Measurements from ENCODE around the gene HDAC6. TPM values are rescaled to one million over a fixed set of nuclear protein-coding genes. Genes with fewer than 3 reads are reported as not detected.

Gene HDAC6
- total RNA-seq, 1 donor from 2014 or later = 127 TPM

DNA sequence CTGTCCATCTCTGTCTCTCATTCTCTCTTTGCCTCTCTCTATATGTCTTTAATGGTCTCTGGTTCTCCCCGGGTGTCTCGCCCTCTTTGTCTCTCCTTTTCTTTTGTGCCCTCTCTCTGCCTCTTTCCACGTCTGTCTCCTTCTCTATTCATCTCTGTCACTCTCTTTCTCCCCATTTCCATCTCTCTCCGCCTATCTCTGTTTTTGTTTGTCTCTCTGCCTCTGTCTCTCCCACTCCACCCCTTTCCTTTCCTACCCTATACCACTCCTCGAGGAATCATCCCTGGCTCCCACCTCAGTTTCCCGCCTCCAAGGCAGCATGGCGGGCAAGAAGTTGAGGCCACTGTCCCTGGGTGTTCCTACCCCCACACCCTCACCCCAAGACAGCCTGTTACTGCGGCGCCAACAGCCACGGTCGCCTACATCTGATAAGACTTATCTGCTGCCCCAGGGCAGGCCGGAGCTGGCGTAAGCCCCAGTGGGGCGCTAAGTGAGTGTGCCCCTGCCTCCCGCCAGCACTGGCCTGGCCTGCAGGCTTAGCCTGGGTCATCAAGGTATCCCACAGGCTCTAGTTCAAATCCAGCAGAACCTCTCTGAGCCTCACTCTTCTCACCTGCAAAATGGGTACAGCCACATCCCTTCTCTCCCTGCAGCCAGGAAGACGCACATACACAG, 16.2 kb upstream of the HDAC6 start:
- Histone ChIP-seq H3K27me3 (no peaks in the 10 kb centered on the region), H3K9me3 (ENCODE audit: low read depth) (no peaks in the 10 kb centered on the region), H3K27ac (no peak overlapping the region), H4K20me1 (ENCODE audit: low read depth) (no peaks in the 10 kb centered on the region), H3K4me3 (no peak overlapping the region), H3K4me2 (no peak overlapping the region), H3K9ac (no peak overlapping the region), H3K36me3 (no peaks in the 10 kb centered on the region), H3F3A (ENCODE audit: low read depth) (no peaks in the 10 kb centered on the region), H3K4me1 (no peaks in the 10 kb centered on the region), H3K79me2 (ENCODE audit: low read depth) (no peaks in the 10 kb centered on the region), H2AFZ (replicated peaks) (no peak overlapping the region)
- TF ChIP-seq EZH2 (IDR thresholded peaks at IDR 0.05) (no peak), EZH2phosphoT487 (IDR thresholded peaks at IDR 0.05) (no peak)
- TF ChIP-seq, protein P1, sequence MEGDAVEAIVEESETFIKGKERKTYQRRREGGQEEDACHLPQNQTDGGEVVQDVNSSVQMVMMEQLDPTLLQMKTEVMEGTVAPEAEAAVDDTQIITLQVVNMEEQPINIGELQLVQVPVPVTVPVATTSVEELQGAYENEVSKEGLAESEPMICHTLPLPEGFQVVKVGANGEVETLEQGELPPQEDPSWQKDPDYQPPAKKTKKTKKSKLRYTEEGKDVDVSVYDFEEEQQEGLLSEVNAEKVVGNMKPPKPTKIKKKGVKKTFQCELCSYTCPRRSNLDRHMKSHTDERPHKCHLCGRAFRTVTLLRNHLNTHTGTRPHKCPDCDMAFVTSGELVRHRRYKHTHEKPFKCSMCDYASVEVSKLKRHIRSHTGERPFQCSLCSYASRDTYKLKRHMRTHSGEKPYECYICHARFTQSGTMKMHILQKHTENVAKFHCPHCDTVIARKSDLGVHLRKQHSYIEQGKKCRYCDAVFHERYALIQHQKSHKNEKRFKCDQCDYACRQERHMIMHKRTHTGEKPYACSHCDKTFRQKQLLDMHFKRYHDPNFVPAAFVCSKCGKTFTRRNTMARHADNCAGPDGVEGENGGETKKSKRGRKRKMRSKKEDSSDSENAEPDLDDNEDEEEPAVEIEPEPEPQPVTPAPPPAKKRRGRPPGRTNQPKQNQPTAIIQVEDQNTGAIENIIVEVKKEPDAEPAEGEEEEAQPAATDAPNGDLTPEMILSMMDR (IDR thresholded peaks at IDR 0.05) = no peak
- no peaks in the 10 kb centered on the region for H3K36me3 Mint-ChIP-seq
- no peak overlapping the region for H3K27ac Mint-ChIP-seq
- peaks cover 12% of the 10 kb centered on the region for H3K9me3 Mint-ChIP-seq
- peaks cover 6% of the 10 kb centered on the region for H3K27me3 Mint-ChIP-seq (ENCODE audit: insufficient read depth, low read depth)
- no peak overlapping the region for H3K4me3 Mint-ChIP-seq
- H3K4me1 Mint-ChIP-seq = no peaks in the 10 kb centered on the region
- no peak for DNase-seq (ENCODE audit: low spot score)

DNA sequence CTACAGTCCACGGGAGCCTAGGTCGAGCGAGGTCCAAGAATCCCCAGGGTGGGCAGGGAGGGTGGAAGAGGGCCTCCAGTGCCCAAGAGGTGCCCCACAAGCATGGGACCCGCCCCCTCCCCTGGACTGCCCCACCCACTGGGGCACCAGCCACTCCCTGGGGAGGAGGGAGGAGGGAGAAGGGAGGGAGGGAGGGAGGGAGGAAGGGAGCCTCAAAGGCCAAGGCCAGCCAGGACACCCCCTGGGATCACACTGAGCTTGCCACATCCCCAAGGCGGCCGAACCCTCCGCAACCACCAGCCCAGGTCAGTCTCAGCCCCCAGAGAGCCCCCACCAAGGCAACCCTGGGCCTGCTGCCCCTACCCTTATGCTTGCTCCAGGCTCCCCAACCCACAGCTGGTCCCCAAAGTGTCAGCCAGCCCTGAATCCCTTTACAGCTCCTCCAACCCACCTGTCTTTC, 15.5 kb upstream of the HDAC6 start, which contains the start of gene GATA1:
GATA1 (plus strand) TSS at position 250 of the 460 bp plus-strand sequence. CDS start 4,520 bp downstream, outside the sequence.
- Histone ChIP-seq H3K36me3 (no peaks in the 10 kb centered on the region), H4K20me1 (ENCODE audit: low read depth) (no peaks in the 10 kb centered on the region), H3F3A (ENCODE audit: low read depth) (no peaks in the 10 kb centered on the region), H3K9me3 (ENCODE audit: low read depth) (no peaks in the 10 kb centered on the region), H3K27me3 (no peaks in the 10 kb centered on the region), H3K79me2 (ENCODE audit: low read depth) (no peaks in the 10 kb centered on the region), H3K4me1 (no peaks in the 10 kb centered on the region), H3K9ac (no peak within 1 kb of the TSS), H3K4me2 (no peak within 1 kb of the TSS), H3K4me3 (no peak within 1 kb of the TSS), H2AFZ (replicated peaks) (no peak within 1 kb of the TSS), H3K27ac (no peak within 1 kb of the TSS)
- no peaks in the 10 kb centered on the region for H3K4me1 Mint-ChIP-seq
- H3K27me3 Mint-ChIP-seq (ENCODE audit: insufficient read depth, low read depth) = peaks cover 6% of the 10 kb centered on the region
- H3K36me3 Mint-ChIP-seq = no peaks in the 10 kb centered on the region
- peaks cover 12% of the 10 kb centered on the region for H3K9me3 Mint-ChIP-seq
- no peak within 1 kb of the TSS for H3K4me3 Mint-ChIP-seq
- DNase-seq (ENCODE audit: low spot score) = no peak
- H3K27ac Mint-ChIP-seq = peak within 1 kb of the TSS; percentile 5
- TF ChIP-seq, protein P1 (IDR thresholded peaks at IDR 0.05) = no peak
- TF ChIP-seq EZH2phosphoT487 (IDR thresholded peaks at IDR 0.05) (no peak), EZH2 (IDR thresholded peaks at IDR 0.05) (no peak)

DNA sequence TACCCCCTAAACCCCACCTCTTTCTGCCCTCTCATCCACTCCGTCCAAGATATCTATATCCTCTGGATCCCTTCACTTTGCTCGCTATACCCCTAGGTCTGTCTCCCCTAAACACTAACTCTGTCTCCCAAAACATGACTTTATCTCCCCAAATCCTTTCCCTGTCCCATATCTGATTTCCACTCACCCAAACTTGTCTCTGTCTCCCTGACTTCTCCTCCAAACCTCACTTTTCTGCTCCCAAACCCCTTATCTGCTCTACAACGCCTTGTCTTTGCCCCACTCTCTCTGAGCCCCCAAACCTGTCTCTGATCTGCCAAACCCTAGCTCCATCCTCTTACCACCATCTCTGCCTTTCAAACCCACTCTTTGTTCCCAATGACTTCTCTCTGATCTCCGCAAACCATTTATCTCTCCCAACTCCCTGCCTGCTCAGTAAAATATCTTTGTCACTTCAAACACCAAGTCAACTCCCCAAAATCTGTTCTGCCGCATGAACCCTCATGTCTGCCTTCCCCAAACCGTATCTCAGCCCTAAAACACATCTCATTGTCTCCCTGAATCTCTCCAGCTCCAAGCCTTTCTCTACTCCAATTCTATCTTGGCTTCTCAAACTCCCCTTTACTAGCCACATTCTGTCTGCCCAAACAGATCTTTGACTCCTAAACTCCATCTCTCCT, 14.9 kb upstream of the HDAC6 start:
- H3K4me3 ChIP-seq = no peak overlapping the region
- H3K9me3 Mint-ChIP-seq = peaks cover 12% of the 10 kb centered on the region

More for the DNA sequence above, 14.9 kb upstream of the HDAC6 start:
- Histone ChIP-seq H3F3A (ENCODE audit: low read depth) (no peaks in the 10 kb centered on the region), H3K4me1 (no peaks in the 10 kb centered on the region), H3K27ac (no peak overlapping the region), H3K9ac (no peak overlapping the region), H3K36me3 (no peaks in the 10 kb centered on the region), H3K4me2 (no peak overlapping the region), H3K9me3 (ENCODE audit: low read depth) (no peaks in the 10 kb centered on the region), H4K20me1 (ENCODE audit: low read depth) (no peaks in the 10 kb centered on the region), H3K27me3 (no peaks in the 10 kb centered on the region), H2AFZ (replicated peaks) (no peak overlapping the region), H3K79me2 (ENCODE audit: low read depth) (no peaks in the 10 kb centered on the region)
- Mint-ChIP-seq H3K27ac (peak overlapping the region; percentile 5), H3K4me1 (no peaks in the 10 kb centered on the region), H3K27me3 (ENCODE audit: insufficient read depth, low read depth) (peaks cover 2% of the 10 kb centered on the region), H3K4me3 (no peak overlapping the region), H3K36me3 (no peaks in the 10 kb centered on the region)
- no peak for DNase-seq (ENCODE audit: low spot score)
- TF ChIP-seq EZH2phosphoT487 (IDR thresholded peaks at IDR 0.05) (no peak), EZH2 (IDR thresholded peaks at IDR 0.05) (no peak)
- TF ChIP-seq, protein P1 (IDR thresholded peaks at IDR 0.05) = no peak
